GM18520 (cell line): ENCODE measurements around the gene MVD.

Experiments used
- ATAC-seq: cut with Tn5 transposase; IDR thresholded peaks from one replicate; pipeline ENCODE4 v1.9.1; 2021; ENCODE audit not compliant: unreplicated experiment

The MVD gene

DNA sequence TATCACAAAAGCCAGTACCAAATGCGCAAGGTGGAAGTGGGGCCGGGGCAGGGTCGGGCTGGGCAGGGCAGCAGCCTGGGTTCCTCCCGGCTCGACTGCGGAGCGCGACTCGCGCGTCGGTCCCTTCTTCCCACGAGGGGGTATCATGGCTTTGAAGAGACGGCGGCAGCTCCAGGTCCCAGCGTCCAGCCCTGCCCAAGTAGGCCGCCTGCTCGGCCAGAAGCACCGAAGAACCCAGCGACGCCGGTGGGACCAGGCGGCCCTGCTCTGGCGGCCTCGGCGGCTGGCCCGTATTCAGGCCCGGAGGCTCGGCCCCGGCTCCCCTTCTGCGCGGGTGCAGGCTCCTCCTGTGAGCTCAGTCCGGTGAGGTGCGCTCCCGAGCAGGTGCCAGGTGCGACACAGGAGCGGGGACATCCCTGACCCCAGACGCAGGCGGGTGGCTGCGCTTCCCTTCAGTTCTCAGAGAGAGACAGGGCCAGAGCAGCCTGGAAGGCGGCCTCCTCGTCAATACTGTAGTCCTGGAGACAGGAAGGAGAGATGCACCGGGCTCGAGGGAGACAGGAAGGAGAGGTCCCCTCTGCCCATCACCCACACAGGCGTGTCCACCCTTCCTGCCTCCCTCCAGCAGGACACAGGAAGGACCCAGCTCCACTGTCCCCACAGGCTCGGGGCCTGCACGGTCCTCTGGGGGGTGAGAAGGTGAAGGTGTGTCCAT, 34.4 kb upstream of the MVD start:
- ATAC-seq, result no peak

DNA sequence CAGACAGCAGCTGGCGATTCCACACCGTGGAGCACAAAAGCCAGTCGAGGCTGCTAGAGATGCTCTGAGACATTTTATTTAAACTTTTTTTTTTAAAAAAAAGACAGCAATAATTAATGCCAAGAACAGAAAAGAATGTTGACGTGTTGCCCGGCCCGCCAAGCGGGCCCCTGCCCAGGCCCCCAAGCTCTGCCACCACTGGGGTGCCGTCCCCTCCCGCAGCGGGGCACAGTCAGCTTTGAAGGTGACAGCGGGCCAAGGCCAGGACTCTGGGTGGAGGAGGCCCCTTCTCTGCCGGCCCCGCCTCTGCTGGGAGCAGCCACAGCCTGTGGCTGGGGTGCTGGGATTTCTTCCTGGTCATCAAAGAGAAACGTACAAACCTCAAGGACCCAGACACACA, 33.5 kb upstream of the MVD start:
- ATAC-seq, result no peak

DNA sequence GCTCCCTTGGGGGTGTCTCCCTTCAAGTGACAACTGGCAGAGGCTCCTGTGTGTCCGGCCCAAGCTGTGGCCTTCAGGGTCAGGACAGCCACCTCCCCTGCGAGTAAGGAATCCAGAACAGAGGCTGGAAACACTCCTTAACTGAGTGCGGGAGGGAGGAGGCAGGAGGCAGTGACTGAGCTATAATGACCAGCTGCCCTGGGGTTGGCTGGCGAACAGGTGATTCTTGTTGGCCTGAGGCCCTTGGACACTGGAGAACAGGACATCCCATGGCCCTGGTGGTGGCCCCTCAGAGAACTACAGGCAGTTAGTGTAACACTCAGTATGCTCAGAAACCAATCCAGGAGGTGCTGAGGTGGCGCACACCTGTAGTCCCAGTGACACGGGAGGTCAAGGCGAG, 32.9 kb upstream of the MVD start:
- no peak for ATAC-seq

GRCh38 chr16:88695218-88695617, 32.3 kb upstream of the MVD start:
- no peak for ATAC-seq

DNA sequence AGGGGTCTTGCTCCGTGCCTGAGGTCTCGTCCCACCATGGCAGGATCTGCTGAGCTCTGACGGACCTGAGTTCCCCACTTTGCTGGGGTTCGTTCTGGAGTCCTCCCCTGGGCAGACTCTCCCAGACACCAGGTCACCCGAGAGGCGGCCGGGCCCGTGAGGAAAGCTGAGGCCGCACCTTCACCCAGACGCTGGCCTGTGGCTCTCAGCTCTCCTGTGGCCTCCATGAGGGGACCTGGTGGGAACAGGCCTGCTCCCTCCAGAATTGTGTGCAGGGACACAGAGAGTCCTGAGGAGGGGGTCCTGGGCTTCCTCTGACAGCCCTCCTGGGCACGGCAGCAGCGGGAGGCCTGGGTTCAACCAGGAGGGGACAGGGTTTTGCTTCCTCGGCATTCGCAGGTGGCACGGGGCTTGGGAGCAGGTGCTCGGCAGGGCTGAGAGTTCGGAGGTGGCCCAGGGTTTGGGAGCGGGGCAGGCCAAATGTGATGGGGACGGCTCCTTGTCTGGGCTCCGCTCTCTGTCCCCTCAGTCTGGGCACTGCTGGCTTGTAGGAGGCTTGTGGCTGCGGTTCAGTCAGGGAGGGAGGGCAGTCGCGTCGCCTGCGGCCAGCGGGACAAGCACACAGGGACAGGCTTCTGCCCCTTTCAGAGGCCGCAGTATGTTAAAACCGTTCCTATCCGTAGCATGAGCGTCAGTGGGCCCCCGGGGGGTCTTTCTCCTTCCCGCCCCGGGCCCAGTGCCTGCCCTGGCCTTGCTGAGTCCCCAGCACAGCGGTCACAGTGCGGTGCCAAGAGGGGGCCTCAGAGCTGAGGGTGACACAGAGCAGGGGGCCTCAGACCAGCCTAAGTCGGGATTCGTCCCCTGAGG, 31.6 kb upstream of the MVD start:
- ATAC-seq, result no peak

DNA sequence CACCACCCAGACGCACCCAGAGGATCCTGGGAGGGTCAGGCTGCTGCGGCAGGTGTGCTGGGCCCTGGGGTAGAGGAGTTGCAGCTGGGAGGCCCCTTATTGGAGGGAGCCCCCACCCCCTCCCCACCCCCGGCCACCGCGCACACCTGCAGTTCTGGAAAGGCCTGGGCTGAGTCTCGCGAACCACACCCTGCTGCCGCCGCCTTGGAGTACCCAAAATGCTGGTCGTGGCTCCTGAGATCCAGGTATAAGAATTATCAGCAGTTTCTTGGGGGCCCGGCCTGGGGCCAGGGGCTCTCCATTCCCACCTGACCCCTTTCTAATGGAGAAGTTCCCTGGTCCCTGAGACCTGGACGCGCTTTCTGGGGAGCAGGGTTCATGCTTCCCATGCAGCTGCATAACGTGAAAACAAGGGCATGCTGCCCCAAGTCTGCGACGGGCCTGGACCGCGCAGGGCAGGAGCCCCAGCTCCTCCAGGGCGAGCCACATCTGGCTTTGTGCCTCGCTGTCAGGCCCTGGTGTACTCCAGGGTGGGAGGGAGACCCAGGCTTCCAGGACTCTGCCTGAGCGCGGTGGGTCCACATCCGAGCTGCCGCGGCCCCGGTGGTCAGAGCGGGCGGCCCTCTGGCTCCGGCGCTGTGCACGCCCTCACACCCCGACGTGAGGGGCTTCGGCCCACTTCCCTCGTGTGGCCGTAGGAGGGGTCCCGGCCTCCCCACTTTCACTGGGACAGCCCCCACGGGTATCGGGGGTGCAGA, 30.7 kb upstream of the MVD start:
- ATAC-seq, result no peak

GRCh38 chr16:88692861-88693260, 30.0 kb upstream of the MVD start:
- no peak for ATAC-seq

DNA sequence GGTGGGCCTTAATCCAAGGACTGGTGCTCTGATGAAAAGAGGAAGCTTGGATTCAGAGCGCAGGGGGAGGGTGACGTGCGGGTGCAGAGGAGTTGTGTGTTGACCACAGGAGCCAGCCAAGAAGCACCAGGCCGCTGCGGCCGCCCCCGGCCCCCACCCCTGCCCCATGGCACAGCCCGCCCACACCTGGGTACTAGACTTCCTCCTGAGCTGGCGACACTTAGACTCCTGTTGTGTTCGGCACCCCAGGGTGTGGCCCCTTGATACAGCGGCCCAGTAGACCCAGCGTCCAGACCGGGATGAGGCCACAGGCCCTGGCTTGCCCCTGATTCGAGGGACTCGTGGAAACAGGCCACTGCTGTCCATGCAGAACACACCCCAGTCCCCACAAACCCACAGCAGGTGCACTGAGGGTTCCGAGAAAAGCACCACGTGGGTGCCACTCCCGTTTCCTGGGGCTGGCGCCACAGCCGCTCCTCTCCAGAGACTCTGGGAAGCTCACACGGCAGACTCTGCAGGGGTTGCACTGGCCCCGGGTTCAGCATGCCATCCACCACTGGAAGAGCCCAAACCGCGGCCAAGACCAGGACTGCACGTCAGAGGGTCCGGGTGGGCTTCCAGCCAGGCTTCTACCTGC, 29.2 kb upstream of the MVD start:
- ATAC-seq, result no peak

DNA sequence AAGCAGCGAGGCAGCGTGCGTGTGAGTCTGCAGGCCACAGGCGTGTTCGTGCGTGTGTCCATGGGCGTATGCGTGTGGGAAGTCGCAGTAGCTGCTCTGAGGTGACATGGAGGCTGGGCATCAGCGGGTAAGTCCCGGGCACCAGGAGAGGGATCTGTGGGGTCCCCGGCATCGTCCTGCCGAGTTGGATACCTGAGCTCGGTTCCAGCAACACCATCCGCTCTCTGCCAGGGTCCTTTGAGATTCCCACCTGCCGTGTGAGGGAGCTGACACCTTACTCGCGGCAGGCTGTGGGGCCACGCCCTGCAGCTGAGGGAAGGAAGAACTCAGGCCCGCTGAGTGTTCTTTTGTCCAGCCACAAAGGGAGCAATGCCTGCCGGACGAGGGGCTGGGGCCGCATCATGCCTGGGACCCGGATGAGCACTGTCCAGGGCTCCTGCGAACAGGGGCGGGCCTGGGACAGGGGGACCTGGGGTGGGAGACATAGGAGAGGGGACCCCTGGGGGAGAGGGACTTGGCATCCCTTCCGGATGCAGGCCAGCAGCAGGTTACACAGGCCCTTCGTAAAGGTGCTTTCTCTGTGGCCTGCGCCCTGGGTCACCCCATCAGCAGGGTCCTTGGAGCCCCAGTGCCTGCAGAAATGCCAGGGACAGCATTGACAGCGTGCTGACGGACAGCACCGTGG, 28.4 kb upstream of the MVD start:
- ATAC-seq, result no peak

GRCh38 chr16:88690341-88691128, 27.6 kb upstream of the MVD start:
- no peak for ATAC-seq

DNA sequence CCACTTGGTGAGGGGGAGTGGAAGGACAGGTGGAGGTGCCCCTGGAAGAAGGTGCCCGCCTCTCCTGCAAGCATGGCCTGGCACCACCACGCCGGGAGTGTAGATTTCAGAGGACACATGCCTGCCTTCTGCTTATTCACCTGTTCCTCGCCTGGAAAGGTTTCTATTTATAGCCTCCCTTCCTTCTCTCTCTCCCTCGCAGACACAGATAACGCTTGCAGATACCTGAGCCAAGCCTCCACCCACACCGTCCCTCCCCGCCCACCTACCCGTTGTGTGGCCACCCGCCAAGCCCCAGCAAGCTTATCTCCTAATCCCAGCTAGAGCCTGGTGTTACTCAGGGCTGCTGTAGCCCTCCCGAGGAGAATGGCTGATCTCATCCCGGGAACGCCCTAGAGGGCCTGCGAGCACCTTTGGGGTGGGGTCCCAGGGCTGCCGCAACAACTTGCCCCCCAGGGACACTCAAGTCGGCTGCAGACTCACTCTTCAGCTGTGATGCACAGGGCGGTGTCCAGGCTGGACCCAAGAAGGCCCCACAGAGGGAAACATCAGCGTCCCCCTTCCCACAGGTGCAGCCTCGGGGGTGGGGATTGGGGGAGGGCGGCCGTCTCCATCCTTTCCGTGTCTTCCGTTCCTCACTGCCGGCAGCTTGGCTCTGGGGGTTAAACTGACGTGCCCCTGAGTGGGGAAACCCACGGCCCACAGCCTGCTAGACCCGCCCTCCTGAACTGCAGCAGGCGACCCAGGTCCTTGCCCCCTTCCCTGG, 25.3 kb upstream of the MVD start:
- no peak for ATAC-seq

DNA sequence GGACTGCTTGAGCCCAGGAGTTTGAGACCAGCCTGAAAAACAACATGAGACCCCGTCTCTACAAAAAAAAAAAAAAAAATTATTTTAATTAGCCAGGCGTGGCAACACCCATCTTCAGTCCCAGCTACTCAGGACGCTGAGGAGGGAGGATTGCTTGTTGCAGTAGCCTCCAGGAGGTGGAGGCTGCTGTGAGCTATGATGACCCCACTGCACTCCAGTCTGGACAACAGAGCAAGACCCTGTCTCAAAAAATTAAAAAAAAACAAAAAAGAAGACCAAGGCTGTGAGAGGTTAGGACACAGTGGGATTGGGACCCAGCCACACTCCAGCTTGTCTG, 24.8 kb upstream of the MVD start:
- ATAC-seq, result no peak

GRCh38 chr16:88687254-88687576, 24.3 kb upstream of the MVD start:
- ATAC-seq, result no peak

DNA sequence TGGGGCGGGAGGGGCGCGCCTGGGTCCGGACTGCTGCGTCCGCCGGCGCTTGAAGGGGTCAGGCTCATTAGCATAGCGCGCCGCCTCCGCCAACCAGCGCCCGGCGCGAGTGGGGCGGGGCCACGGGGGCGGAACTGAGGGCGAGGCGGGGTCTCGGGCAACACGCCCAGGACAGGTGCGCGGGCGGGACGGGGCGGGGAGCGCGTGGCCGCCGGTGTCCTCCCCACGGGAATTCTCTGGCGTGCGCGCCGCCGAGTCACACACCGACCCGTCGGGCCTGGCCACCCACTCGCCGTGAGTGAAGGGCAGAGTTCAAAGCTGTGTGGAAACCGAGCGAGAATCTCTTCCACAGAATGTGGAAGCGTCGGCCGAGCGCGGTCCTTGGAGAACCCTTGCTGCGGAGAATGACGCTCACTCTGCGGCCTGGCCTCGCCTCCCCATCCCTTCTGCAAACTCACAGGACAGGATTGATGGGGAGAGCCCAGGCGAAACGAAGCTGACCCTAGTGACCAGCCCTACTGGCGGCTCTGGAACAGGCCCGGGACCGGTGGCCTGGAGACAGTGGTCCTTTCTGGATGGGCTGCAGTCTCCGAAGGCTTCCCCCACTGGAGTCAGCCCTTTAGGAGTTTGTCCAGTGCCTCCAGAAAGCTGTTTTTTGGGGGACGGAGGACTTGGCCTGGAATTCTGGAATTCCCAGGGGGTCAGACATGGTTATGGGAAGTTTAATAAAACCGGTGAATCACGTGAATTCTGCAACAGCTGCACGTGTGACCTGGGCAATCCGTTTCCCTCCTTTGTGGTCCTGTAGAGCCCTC, 23.8 kb upstream of the MVD start, which contains the start of gene SNAI3:
Gene SNAI3 (minus strand): TSS at position 69 of the 815 bp plus-strand sequence. CDS start 101 bp downstream, outside the sequence.
- peak; percentile 64 for ATAC-seq

GRCh38 chr16:88686062-88686438, 23.2 kb upstream of the MVD start:
- ATAC-seq, result peak; percentile 11

DNA sequence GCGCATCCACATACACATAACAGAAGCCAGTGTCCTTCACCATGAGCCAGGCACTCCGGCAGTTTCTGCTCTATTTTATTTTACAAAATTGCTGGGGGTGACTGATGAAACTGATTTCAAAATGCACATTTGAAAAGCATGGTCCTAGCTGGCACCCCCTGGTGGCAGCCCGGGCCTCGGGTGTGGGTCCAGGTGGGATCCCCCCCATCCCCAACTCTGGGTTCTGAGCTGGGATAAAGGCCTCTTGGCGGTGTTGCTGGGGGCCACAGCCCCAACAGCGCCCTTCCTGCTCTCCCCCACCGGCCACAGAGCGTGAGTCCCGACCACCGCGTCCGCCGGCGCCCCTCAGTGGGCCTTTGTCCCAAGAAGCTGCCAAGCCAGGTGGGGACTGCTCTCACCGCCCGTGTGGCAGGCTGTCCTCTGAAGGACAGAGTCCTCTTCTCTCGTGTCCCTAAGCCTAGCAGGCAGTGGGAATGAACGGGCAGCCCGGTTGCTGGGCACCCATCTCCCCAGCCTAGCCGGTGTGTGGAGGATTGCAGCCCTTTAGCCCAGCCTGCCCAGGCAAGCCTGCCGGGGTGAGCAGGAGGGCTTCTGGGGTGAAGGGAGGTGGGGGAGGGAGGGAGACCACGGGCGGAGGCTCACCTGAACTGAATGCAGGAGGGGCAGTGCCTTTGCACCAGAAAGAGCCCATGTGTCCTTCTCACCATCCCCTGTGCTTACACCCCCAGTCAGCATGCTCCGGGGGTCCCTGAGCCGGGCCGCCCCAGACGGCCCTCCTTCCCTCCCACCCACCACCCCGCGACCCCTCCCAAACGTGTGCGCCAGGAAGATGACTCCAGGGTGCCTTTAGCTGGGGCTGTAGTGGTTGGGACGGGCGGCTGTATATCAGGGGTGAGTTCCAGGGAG, 22.5 kb upstream of the MVD start:
- ATAC-seq, result no peak

DNA sequence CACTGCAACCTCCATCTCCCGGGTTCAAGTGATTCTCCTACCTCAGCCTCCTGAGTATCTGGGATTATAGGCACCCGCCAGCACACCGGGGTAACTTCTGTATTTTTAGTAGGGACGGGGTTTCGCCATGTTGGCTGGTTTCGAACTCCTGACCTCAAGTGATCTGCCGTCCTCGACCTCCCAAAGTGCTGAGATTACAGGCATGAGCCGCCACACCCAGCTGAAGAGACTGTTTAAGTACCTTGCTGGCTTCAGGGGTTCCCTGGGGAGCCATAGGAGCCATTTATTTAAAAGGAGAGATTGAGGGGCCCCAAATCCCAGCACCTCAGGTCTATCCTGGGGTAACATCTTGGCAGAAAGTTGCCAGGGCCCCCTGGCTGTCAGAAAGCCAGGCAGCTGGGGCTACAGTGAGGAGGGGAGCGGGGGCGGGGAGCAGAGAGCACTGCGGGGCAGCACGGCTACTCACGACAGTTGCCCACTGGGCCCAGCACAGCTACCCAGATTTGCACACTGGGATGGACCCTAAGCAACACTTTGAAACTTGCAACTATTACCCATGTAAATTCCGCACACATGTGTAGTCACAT, 21.8 kb upstream of the MVD start:
- ATAC-seq, result no peak
